ENCODE results near the gene MGAT5.

GRCh38 chr2:134257965-134258683 lies 4.3 kb downstream of the MGAT5 start:
- no peak for TF ChIP-seq CTCF (tag by site-specific recombination; IDR thresholded peaks at IDR 0.05)
- TF ChIP-seq ZSCAN5A (tag by site-specific recombination; IDR thresholded peaks at IDR 0.05): no peak
- no peak for TF ChIP-seq SALL2 (tag by site-specific recombination; IDR thresholded peaks at IDR 0.05; ENCODE audit: borderline replicate concordance)
- no peak for TF ChIP-seq ZNF366 (tag by site-specific recombination; conservative IDR thresholded peaks at IDR 0.05)
- TF ChIP-seq ZNF701 (tag by site-specific recombination; IDR thresholded peaks at IDR 0.05): no peak
- no peak for TF ChIP-seq PRDM10 (tag by site-specific recombination; IDR thresholded peaks at IDR 0.05)
- TF ChIP-seq ZFP41 (tag by site-specific recombination; IDR thresholded peaks at IDR 0.05; ENCODE audit: borderline replicate concordance): no peak
- no peak for TF ChIP-seq ZNF449 (tag by site-specific recombination; IDR thresholded peaks at IDR 0.05)
- TF ChIP-seq ZNF549 (tag by site-specific recombination; IDR thresholded peaks at IDR 0.05): no peak
